Natural killer cell (primary cell): ENCODE measurements around the gene SHISA8. TPM values are rescaled to one million over a fixed set of nuclear protein-coding genes. Genes with fewer than 3 reads are reported as not detected.

Experiments
- ATAC-seq, 3 donors: fragments of 150-1000 bp in 2 of 3; fragments of 200-7000 bp in 1 of 3; cut with Tn5 transposase; 1 replicate in 1 of 3; 2 replicates in 2 of 3; pipeline ENCODE4 v1.10.0; 2021; ENCODE audit warnings: mild to moderate bottlenecking in 2 of 3, moderate library complexity in 2 of 3
- DNase-seq, 2 donors: peaks; one replicate each; pipeline versions ENCODE4 v3.0.0 to v3.0.0-alpha.2; 2013 to 2021; ENCODE audit warnings: mixed read lengths in 1 of 2
- H3K27ac ChIP-seq: one replicate; pipeline ENCODE4 v1.5.1; 2013; ENCODE audit warnings: mild to moderate bottlenecking, low read length
- H3K27me3 ChIP-seq: one replicate; pipeline ENCODE4 v1.6.1; 2013; ENCODE audit warnings: low read length; ENCODE audit not compliant: control insufficient read depth, insufficient read depth
- H3K36me3 ChIP-seq: one replicate; pipeline ENCODE4 v1.6.1; 2013; ENCODE audit warnings: low read length; ENCODE audit not compliant: control insufficient read depth, insufficient read depth
- H3K4me1 ChIP-seq: one replicate; pipeline ENCODE4 v1.6.1; 2013; ENCODE audit warnings: low read length; ENCODE audit not compliant: control insufficient read depth, insufficient read depth
- H3K4me3 ChIP-seq: one replicate; pipeline ENCODE4 v1.5.1; 2013; ENCODE audit warnings: low read length
- H3K9me3 ChIP-seq: one replicate; pipeline ENCODE4 v1.6.1; 2013; ENCODE audit warnings: low read length; ENCODE audit not compliant: control insufficient read depth, insufficient read depth
- H3K27ac Mint-ChIP-seq, 2 donors: one replicate each; pipeline ENCODE4 v1.8.0; 2022; ENCODE audit warnings: mild to moderate bottlenecking in 2 of 2, mixed read lengths in 2 of 2, moderate library complexity in 1 of 2
- H3K27me3 Mint-ChIP-seq, 2 donors: one replicate each; pipeline ENCODE4 v1.8.0; 2022; ENCODE audit warnings: low read depth in 2 of 2, mixed read lengths in 2 of 2
- H3K36me3 Mint-ChIP-seq: one replicate; pipeline ENCODE4 v1.8.0; 2022; ENCODE audit warnings: mixed read lengths
- H3K4me1 Mint-ChIP-seq, 2 donors: one replicate each; pipeline ENCODE4 v1.8.0; 2022; ENCODE audit warnings: mixed read lengths in 2 of 2
- H3K4me3 Mint-ChIP-seq: one replicate; pipeline ENCODE4 v1.8.0; 2022; ENCODE audit warnings: mild to moderate bottlenecking, moderate library complexity, mixed read lengths
- H3K9me3 Mint-ChIP-seq, 2 donors: one replicate each; pipeline ENCODE4 v1.8.0; 2022; ENCODE audit warnings: mixed read lengths in 2 of 2
- WGBS: methylation state at CpG from one replicate; pipeline ENCODE4 v1.1.7; 2013; ENCODE audit warnings: missing lambda C conversion rate; ENCODE audit not compliant: insufficient coverage; 5-methylcytosine and 5-hydroxymethylcytosine counted together
- intact Hi-C: fragments of 100-400 bp; cut with micrococcal nuclease; formaldehyde crosslinking; loops from one replicate; pipeline ENCODE4 v1.14.2; 2022
- total RNA-seq, 4 donors: library from RNA; stranded (reverse); fragments of 120-200 nt in 1 of 4; gene quantifications; one replicate each; pipeline versions ENCODE4 v1.2.3 to v1.2.4, GENCODE V29; 2013 to 2022
- TF ChIP-seq, protein P1 (sequence below): fragments of 200-600 bp; IDR thresholded peaks from one replicate; pipeline ENCODE4 v1.8.0; 2022; ENCODE audit warnings: antibody characterized with exemption

Gene SHISA8
- total RNA-seq, 3 donors from 2014 or later (not counting 1 experiment from before 2014, with no cell fraction given), result 0.24 TPM; not detected in 2

DNA sequence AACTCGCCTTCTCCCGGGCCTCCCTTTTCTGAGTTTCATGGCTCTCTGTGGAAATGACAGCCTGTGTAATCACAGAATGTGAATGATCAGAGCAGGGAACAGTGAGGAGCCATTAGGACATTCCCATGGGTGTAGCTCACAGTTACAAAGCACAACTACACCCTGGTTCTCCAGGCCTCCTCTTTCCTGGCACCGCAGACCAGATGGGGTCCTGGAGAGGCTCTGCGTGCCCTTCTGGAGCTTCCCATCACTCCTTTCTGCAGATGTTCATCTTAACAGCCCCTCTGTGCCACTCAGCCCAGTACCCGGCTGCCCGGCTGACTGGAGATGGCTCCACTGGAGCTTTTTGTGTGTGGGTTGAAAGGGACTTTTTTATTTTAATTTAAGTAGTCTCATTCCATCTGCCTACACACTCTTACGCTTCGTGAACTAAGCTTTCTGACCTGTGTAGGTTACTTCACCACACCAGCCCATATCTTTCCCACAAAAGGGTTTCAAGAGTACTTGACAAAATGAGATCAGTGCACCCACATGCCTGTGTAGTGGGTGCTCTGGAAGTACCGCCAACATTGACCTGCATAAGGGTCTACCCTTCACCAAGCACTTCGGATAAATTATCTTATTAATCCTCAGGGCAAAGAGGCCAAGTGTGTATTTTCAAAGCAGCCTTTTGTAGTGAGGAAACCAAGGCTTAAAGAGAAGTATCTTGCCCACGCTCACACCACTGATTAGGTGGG, 52.2 kb downstream of the SHISA8 start:
- Histone ChIP-seq H3K4me1 (peaks cover 24% of the 10 kb centered on the region), H3K36me3 (peaks cover 7% of the 10 kb centered on the region), H3K27me3 (no peaks in the 10 kb centered on the region), H3K9me3 (no peaks in the 10 kb centered on the region), H3K27ac (peak overlapping the region; percentile 81), H3K4me3 (no peak overlapping the region)
- Mint-ChIP-seq H3K4me3 (no peak overlapping the region), H3K9me3 (no peaks in the 10 kb centered on the region), H3K36me3 (no peaks in the 10 kb centered on the region), H3K27ac (peak overlapping the region; percentile 56 to 64), H3K4me1 (peaks cover 41 to 52% of the 10 kb centered on the region in 2 donors), H3K27me3 (no peaks in the 10 kb centered on the region)
- TF ChIP-seq, protein P1, sequence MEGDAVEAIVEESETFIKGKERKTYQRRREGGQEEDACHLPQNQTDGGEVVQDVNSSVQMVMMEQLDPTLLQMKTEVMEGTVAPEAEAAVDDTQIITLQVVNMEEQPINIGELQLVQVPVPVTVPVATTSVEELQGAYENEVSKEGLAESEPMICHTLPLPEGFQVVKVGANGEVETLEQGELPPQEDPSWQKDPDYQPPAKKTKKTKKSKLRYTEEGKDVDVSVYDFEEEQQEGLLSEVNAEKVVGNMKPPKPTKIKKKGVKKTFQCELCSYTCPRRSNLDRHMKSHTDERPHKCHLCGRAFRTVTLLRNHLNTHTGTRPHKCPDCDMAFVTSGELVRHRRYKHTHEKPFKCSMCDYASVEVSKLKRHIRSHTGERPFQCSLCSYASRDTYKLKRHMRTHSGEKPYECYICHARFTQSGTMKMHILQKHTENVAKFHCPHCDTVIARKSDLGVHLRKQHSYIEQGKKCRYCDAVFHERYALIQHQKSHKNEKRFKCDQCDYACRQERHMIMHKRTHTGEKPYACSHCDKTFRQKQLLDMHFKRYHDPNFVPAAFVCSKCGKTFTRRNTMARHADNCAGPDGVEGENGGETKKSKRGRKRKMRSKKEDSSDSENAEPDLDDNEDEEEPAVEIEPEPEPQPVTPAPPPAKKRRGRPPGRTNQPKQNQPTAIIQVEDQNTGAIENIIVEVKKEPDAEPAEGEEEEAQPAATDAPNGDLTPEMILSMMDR, result no peak
- ATAC-seq (no peak), DNase-seq (peak in 1 of 2 donors; percentile 36)
- 46% methylated on average over 9 of the region's 11 CpGs for WGBS
- intact Hi-C loops, result no loop called here

DNA sequence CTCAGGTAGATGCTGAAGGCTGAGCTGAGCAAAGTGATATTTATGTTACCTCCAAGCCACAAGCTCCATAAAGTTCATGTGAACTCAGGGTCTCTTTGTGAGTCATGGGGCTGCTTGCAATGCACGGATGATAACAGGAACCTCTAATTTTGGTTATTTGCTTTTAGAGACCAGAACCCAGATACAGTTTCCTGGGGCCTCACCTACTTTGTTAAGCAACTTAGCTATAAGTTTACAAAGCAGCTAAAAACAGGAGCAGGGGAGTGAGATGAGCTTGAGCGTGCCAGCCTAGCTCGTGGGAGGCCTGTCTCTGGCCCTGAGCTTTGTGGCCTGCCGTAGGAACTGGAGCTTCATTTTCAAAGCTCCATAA, 52.7 kb downstream of the SHISA8 start:
- H3K4me3 Mint-ChIP-seq, result no peak overlapping the region
- TF ChIP-seq, protein P1, result no peak
- intact Hi-C loops, result no loop called here
- no peaks in the 10 kb centered on the region for H3K36me3 Mint-ChIP-seq
- Histone ChIP-seq H3K9me3 (no peaks in the 10 kb centered on the region), H3K4me3 (no peak overlapping the region), H3K27me3 (no peaks in the 10 kb centered on the region), H3K4me1 (peaks cover 29% of the 10 kb centered on the region), H3K27ac (peak overlapping the region; percentile 81), H3K36me3 (peaks cover 4% of the 10 kb centered on the region)
- no peaks in the 10 kb centered on the region for H3K9me3 Mint-ChIP-seq
- H3K4me1 Mint-ChIP-seq, result peaks cover 47 to 57% of the 10 kb centered on the region in 2 donors
- no peak for ATAC-seq
- peak in 1 of 2 donors; percentile 62 for DNase-seq
- 25% methylated on average over 4 of the region's 4 CpGs for WGBS
- H3K27me3 Mint-ChIP-seq, result no peaks in the 10 kb centered on the region
- H3K27ac Mint-ChIP-seq, result peak overlapping the region; percentile 56 to 64

Other genes starting within 250 kb of the SHISA8 start
- gene SNU13, start 226.2 kb downstream of the SHISA8 start, total RNA-seq, result 100 to 1,000 TPM in 2 of 3 donors, 10 to 100 TPM in 1; 100.0 to 106 (median 101) TPM
- gene MEI1, start 215.6 kb downstream of the SHISA8 start, total RNA-seq, result 10 to 100 TPM; 44.7 to 75.6 (median 50.3) TPM
- gene CCDC134, start 114.4 kb downstream of the SHISA8 start, total RNA-seq, result 10 to 100 TPM; 16.4 to 22.1 (median 16.7) TPM
- 100 to 1,000 TPM; 101 to 106 (median 105) TPM for gene SREBF2, start 82.0 kb downstream of the SHISA8 start, total RNA-seq
- gene TNFRSF13C, start 11.7 kb upstream of the SHISA8 start, total RNA-seq, result 1 to 10 TPM; 2.4 to 3.2 (median 2.7) TPM
- gene CENPM, start 32.1 kb upstream of the SHISA8 start, total RNA-seq, result 1 to 10 TPM; 4.2 to 7.1 (median 6.1) TPM
- gene SEPTIN3, start 54.4 kb upstream of the SHISA8 start, total RNA-seq, result under 1 TPM in 1 of 3 donors, not detected in 2; 0.38 TPM
- gene WBP2NL, start 83.7 kb upstream of the SHISA8 start, total RNA-seq, result 1 to 10 TPM; 1.7 to 3.6 (median 3.0) TPM
- 10 to 100 TPM; 12.8 to 15.7 (median 14.2) TPM for gene NAGA, start 155.7 kb upstream of the SHISA8 start, total RNA-seq
- 1 to 10 TPM; 1.2 to 2.3 (median 1.8) TPM for gene PHETA2, start 159.2 kb upstream of the SHISA8 start, total RNA-seq
- gene SMDT1, start 164.6 kb upstream of the SHISA8 start, total RNA-seq, result 10 to 100 TPM; 37.7 to 51.0 (median 45.1) TPM
- gene NDUFA6, start 175.7 kb upstream of the SHISA8 start, total RNA-seq, result 10 to 100 TPM; 50.4 to 69.7 (median 63.8) TPM
- 1 to 10 TPM; 3.8 to 5.5 (median 3.9) TPM for gene CYP2D6, start 215.7 kb upstream of the SHISA8 start, total RNA-seq